HepG2 (cell line): ENCODE data around the gene CERS6. TPM values are rescaled to one million over a fixed set of nuclear protein-coding genes. Genes with fewer than 3 reads are reported as not detected.

Experiments
- EED ChIP-seq: sonication (generic); formaldehyde crosslinking; IDR thresholded peaks from 2 replicates; pipeline ENCODE4 v1.5.0; 2020; ENCODE audit warnings: mild to moderate bottlenecking, missing genetic modification reagents
- HES4 ChIP-seq: sonication (generic); formaldehyde crosslinking; IDR thresholded peaks from 2 replicates; pipeline ENCODE4 v1.9.0; 2021; ENCODE audit warnings: mild to moderate bottlenecking, missing genetic modification reagents, borderline replicate concordance
- HNRNPK ChIP-seq: fragments of 200-400 bp; formaldehyde crosslinking; IDR thresholded peaks from 2 replicates; pipeline ENCODE4 v1.6.1; 2018; ENCODE audit warnings: low read length, low read depth, moderate library complexity, mild to moderate bottlenecking; ENCODE audit not compliant: poor library complexity, severe bottlenecking
- HNRNPL ChIP-seq: fragments of 200-400 bp; formaldehyde crosslinking; IDR thresholded peaks from 2 replicates; pipeline ENCODE4 v1.6.1; 2017; ENCODE audit warnings: mild to moderate bottlenecking, low read depth, low read length
- MED13 ChIP-seq: sonication (generic); formaldehyde crosslinking; IDR thresholded peaks from 2 replicates; pipeline ENCODE4 v1.5.0; 2020; ENCODE audit warnings: missing genetic modification reagents
- MZF1 ChIP-seq: sonication (generic); formaldehyde crosslinking; IDR thresholded peaks from 2 replicates; pipeline ENCODE4 v1.8.1; 2023; ENCODE audit warnings: mild to moderate bottlenecking, missing genetic modification reagents, borderline replicate concordance
- PAXIP1 ChIP-seq: sonication (generic); formaldehyde crosslinking; conservative IDR thresholded peaks from 2 replicates; pipeline ENCODE4 v1.4.0; 2020; ENCODE audit warnings: mild to moderate bottlenecking, missing genetic modification reagents, moderate library complexity
- RBM39 ChIP-seq: fragments of 200-400 bp; formaldehyde crosslinking; IDR thresholded peaks from one replicate; pipeline ENCODE4 v1.6.1; 2018; ENCODE audit warnings: antibody characterized with exemption, mild to moderate bottlenecking, low read depth, low read length; ENCODE audit not compliant: poor library complexity, severe bottlenecking
- RFX5 ChIP-seq: IDR thresholded peaks from 2 replicates; pipeline ENCODE4 v1.6.1; 2011; ENCODE audit warnings: low read depth, low read length, improper control_type of control experiment
- SAP130 ChIP-seq: IDR thresholded peaks from 2 replicates; pipeline ENCODE4 v1.6.1; 2016; ENCODE audit warnings: low read depth
- TEF ChIP-seq: sonication (generic); formaldehyde crosslinking; IDR thresholded peaks from 2 replicates; pipeline ENCODE4 v1.5.0; 2020; ENCODE audit warnings: missing genetic modification reagents
- YEATS4 ChIP-seq: sonication (generic); formaldehyde crosslinking; IDR thresholded peaks from 2 replicates; pipeline ENCODE4 v1.4.0; 2020; ENCODE audit warnings: missing genetic modification reagents, borderline replicate concordance
- ZBTB38 ChIP-seq: sonication (generic); formaldehyde crosslinking; IDR thresholded peaks from 2 replicates; pipeline ENCODE4 v1.5.1; 2020; ENCODE audit warnings: mild to moderate bottlenecking, missing genetic modification reagents
- ZFP36 ChIP-seq: fragments of 150-350 bp; IDR thresholded peaks from 2 replicates; pipeline ENCODE4 v1.6.1; 2018; ENCODE audit warnings: borderline replicate concordance, low read length, low read depth; ENCODE audit not compliant: partially characterized antibody
- ZKSCAN5 ChIP-seq: sonication (generic); formaldehyde crosslinking; IDR thresholded peaks from 2 replicates; pipeline ENCODE4 v1.5.1; 2020; ENCODE audit warnings: mild to moderate bottlenecking, missing genetic modification reagents
- ZNF280B ChIP-seq: sonication (generic); formaldehyde crosslinking; IDR thresholded peaks from 2 replicates; pipeline ENCODE4 v1.5.0; 2020; ENCODE audit warnings: missing genetic modification reagents, mild to moderate bottlenecking, borderline replicate concordance
- ZNF431 ChIP-seq: sonication (generic); formaldehyde crosslinking; IDR thresholded peaks from 2 replicates; pipeline ENCODE4 v1.9.0; 2022; ENCODE audit warnings: missing genetic modification reagents, low read depth, mild to moderate bottlenecking, borderline replicate concordance
- ZNF552 ChIP-seq: sonication (generic); formaldehyde crosslinking; IDR thresholded peaks from 2 replicates; pipeline ENCODE4 v1.9.0; 2022; ENCODE audit warnings: missing genetic modification reagents, mild to moderate bottlenecking, borderline replicate concordance
- ZNF597 ChIP-seq: sonication (generic); formaldehyde crosslinking; IDR thresholded peaks from 2 replicates; pipeline ENCODE4 v1.5.0; 2020; ENCODE audit warnings: missing genetic modification reagents
- ZNF879 ChIP-seq: sonication (generic); formaldehyde crosslinking; IDR thresholded peaks from 2 replicates; pipeline ENCODE4 v1.8.1; 2023; ENCODE audit warnings: missing genetic modification reagents
- ZSCAN29 ChIP-seq: sonication (generic); formaldehyde crosslinking; conservative IDR thresholded peaks from 2 replicates; pipeline ENCODE4 v1.4.0; 2020; ENCODE audit warnings: mild to moderate bottlenecking, missing genetic modification reagents
- polyA plus RNA-seq, 8 experiments: library from polyadenylated mRNA; depleted of rRNA in 3 of 8; stranded (reverse) in 7 of 8; unstranded in 1 of 8; fragments of >200 nt; fragmentation: Illumina TruSeq in 4 of 8; extraction: Trizol in 4 of 8; gene quantifications; 2 replicates each; pipeline versions ENCODE4 v1.2.1 to v1.2.3, GENCODE V29; 2011 to 2016; ENCODE audit warnings: low read depth in 4 of 8, missing spikeins in 1 of 8, mixed read lengths in 1 of 8; ENCODE audit not compliant: insufficient read depth in 1 of 8
- total RNA-seq, 5 experiments: library from RNA; depleted of rRNA; stranded (reverse); fragments of >200 nt; fragmentation: Illumina TruSeq; extraction: Trizol; gene quantifications; 2 replicates each; pipeline ENCODE4 v1.2.3, GENCODE V29; 2016; ENCODE audit warnings: low read depth in 1 of 5

Gene CERS6
- total and polyA plus RNA-seq, 2 of the 13 experiments (the other 11 are each of a cell fraction or from before 2014, with no cell fraction given): 10.1 to 20.3 TPM

GRCh38 chr2:168456521-168457189, 583 bp downstream of the CERS6 start (continued):
- peak; percentile 83 for TF ChIP-seq HES4 (CRISPR knock-in tag)
- TF ChIP-seq ZNF597: no peak
- TF ChIP-seq ZNF879: no peak
- TF ChIP-seq ZKSCAN5 (CRISPR knock-in tag): 0 out of 2 replicates have a peak, but pooled peaks have one; percentile 17
- no peak for TF ChIP-seq MZF1 (CRISPR knock-in tag)
- 0 out of 2 replicates have a peak, but pooled peaks have one; percentile 37 for TF ChIP-seq ZSCAN29 (CRISPR knock-in tag)
- TF ChIP-seq ZFP36: no peak
- TF ChIP-seq TEF: no peak
- no peak for TF ChIP-seq ZBTB38 (CRISPR knock-in tag)
- TF ChIP-seq EED (CRISPR knock-in tag): no peak
- no peak for TF ChIP-seq HNRNPK
- 0 out of 2 replicates have a peak, but pooled peaks have one; percentile 45 for TF ChIP-seq HNRNPL
- no peak for TF ChIP-seq MED13 (CRISPR knock-in tag)
- TF ChIP-seq PAXIP1: 0 out of 2 replicates have a peak, but pooled peaks have one; percentile 54
- TF ChIP-seq SAP130: peak; percentile 68; the same call in 1 of the 2 replicates
- TF ChIP-seq ZNF431 (CRISPR knock-in tag): no peak
- TF ChIP-seq RFX5: no peak
- TF ChIP-seq ZNF552 (CRISPR knock-in tag): 0 out of 2 replicates have a peak, but pooled peaks have one; percentile 51
- TF ChIP-seq RBM39: peak; percentile 64
- no peak; the same call in 1 of the 2 replicates for TF ChIP-seq ZNF280B
- no peak for TF ChIP-seq YEATS4 (CRISPR knock-in tag)
